ENCODE data around the gene LY86. TPM values are rescaled to one million over a fixed set of nuclear protein-coding genes. Genes with fewer than 3 reads are reported as not detected.

LY86 gene
- total and polyA plus RNA-seq, 10 of the 15 experiments (the other 5 are each of a cell fraction or from before 2014, with no cell fraction given), result 68.2 to 457 (median 128) TPM

- TF ChIP-seq E2F4 (IDR thresholded peaks at IDR 0.05; ENCODE audit: low read depth, low read length), result no peak
- no peak for TF ChIP-seq SPI1 (IDR thresholded peaks at IDR 0.05; ENCODE audit: borderline replicate concordance, insufficient read depth, low read depth, low read length)
- no peak for TF ChIP-seq CREB1 (IDR thresholded peaks at IDR 0.05; ENCODE audit: low read depth)
- TF ChIP-seq LARP7 (IDR thresholded peaks at IDR 0.05), result no peak
- no peak for TF ChIP-seq BCLAF1 (IDR thresholded peaks at IDR 0.05)
- TF ChIP-seq EZH2 (IDR thresholded peaks at IDR 0.05; ENCODE audit: borderline replicate concordance, control insufficient read depth, low read depth, low read length), result no peak
- TF ChIP-seq ZNF592 (IDR thresholded peaks at IDR 0.05), result no peak
- TF ChIP-seq NBN (IDR thresholded peaks at IDR 0.05), result no peak
- no peak for TF ChIP-seq PAX5 (IDR thresholded peaks at IDR 0.05; ENCODE audit: borderline replicate concordance, low read depth, low read length)
- no peak for TF ChIP-seq DPF2 (IDR thresholded peaks at IDR 0.05)
- no peak for TF ChIP-seq FOXK2 (IDR thresholded peaks at IDR 0.05)
- TF ChIP-seq POLR2A (IDR thresholded peaks at IDR 0.05; ENCODE audit: low read depth, low read length), result peak; percentile 33; the same call in 1 of the 2 replicates
- no peak for TF ChIP-seq ZBTB40 (IDR thresholded peaks at IDR 0.05; ENCODE audit: borderline replicate concordance)
- TF ChIP-seq MLLT1 (IDR thresholded peaks at IDR 0.05), result no peak
Observed at GRCh38 chr6:6584310-6585002, 4.1 kb upstream of the LY86 start (continued).

All from GM12878 (cell line).